Spleen (tissue), 11 donors: ENCODE results near the gene C2orf76. TPM values are rescaled to one million over a fixed set of nuclear protein-coding genes. Genes with fewer than 3 reads are reported as not detected.

Experiments
- DNase-seq: peaks from one replicate; pipeline ENCODE4 v3.0.0-alpha.2; 2020
- H3K27ac ChIP-seq, 8 donors: fragments of 200-600 bp; sonication (generic) in 7 of 8; 1 replicate in 4 of 8; 2 replicates in 4 of 8; pipeline versions ENCODE4 v1.5.0 to v1.8.0; 2016 to 2021; ENCODE audit warnings: inconsistent platforms in 4 of 8, mild to moderate bottlenecking in 4 of 8, moderate library complexity in 1 of 8
- H3K27me3 ChIP-seq, 7 donors: fragments of 200-600 bp; sonication (generic) in 6 of 7; replicated peaks in 1 of 7; 1 replicate in 4 of 7; 2 replicates in 3 of 7; pipeline versions ENCODE4 v1.5.0 to v1.8.0; 2016 to 2021; ENCODE audit warnings: inconsistent platforms in 3 of 7, mild to moderate bottlenecking in 1 of 7
- H3K36me3 ChIP-seq, 6 donors: fragments of 200-600 bp; sonication (generic) in 5 of 6; 1 replicate in 4 of 6; 2 replicates in 2 of 6; pipeline versions ENCODE4 v1.5.0 to v1.8.0; 2016 to 2021; ENCODE audit warnings: inconsistent platforms in 2 of 6
- H3K4me1 ChIP-seq, 6 donors: fragments of 200-600 bp; sonication (generic) in 5 of 6; 1 replicate in 3 of 6; 2 replicates in 3 of 6; pipeline versions ENCODE4 v1.5.0 to v1.8.0; 2016 to 2021; ENCODE audit warnings: inconsistent platforms in 3 of 6
- H3K4me3 ChIP-seq, 8 donors: fragments of 200-600 bp; sonication (generic) in 7 of 8; 1 replicate in 4 of 8; 2 replicates in 4 of 8; pipeline versions ENCODE4 v1.5.0 to v1.8.0; 2016 to 2021; ENCODE audit warnings: inconsistent platforms in 4 of 8, mild to moderate bottlenecking in 4 of 8, moderate library complexity in 2 of 8
- H3K9me3 ChIP-seq, 8 donors: fragments of 200-600 bp; sonication (generic) in 7 of 8; 1 replicate in 4 of 8; 2 replicates in 4 of 8; pipeline versions ENCODE4 v1.5.0 to v1.8.0; 2016 to 2021; ENCODE audit warnings: inconsistent platforms in 4 of 8
- CTCF ChIP-seq, 11 experiments: fragments of 200-600 bp in 7 of 11; fragments of 450-650 bp in 4 of 11; sonication (generic) in 4 of 11; IDR thresholded peaks in 8 of 11; conservative IDR thresholded peaks in 3 of 11; 1 replicate in 7 of 11; 2 replicates in 4 of 11; pipeline versions ENCODE4 v1.4.0 to v1.8.0; 2016 to 2021; ENCODE audit warnings: antibody characterized with exemption in 11 of 11, inconsistent platforms in 4 of 11, mild to moderate bottlenecking in 1 of 11
- POLR2A ChIP-seq, 3 donors: fragments of 450-650 bp; IDR thresholded peaks; one replicate each; pipeline ENCODE4 v1.5.1; 2017; ENCODE audit warnings: antibody characterized with exemption in 3 of 3, mild to moderate bottlenecking in 1 of 3
- POLR2AphosphoS5 ChIP-seq, 3 donors: sonication (generic); formaldehyde crosslinking; IDR thresholded peaks; one replicate each; pipeline ENCODE4 v1.5.1; 2017; ENCODE audit warnings: antibody characterized with exemption in 3 of 3
- WGBS, 5 donors: extraction: QIAGEN DNeasy Blood & Tissue Kit in 3 of 5; methylation state at CpG; one replicate each; pipeline versions ENCODE4 v1.1.5 to v1.1.7; 2013 to 2018; 5-methylcytosine and 5-hydroxymethylcytosine counted together
- intact Hi-C: fragments of 100-400 bp; cut with DNase I; formaldehyde crosslinking; loops from one replicate; pipeline ENCODE4 v1.15.0; 2023; ENCODE audit warnings: low total_unique reads
- polyA plus RNA-seq, 3 donors: library from polyadenylated mRNA; stranded (reverse); fragments of 200-250 nt; gene quantifications; one replicate each; pipeline ENCODE4 v1.2.1, GENCODE V29; 2013
- total RNA-seq, 7 donors: library from RNA; depleted of rRNA in 3 of 7; stranded (reverse); fragments of >200 nt in 3 of 7; fragmentation: NEBNext Ultra II Directional in 4 of 7; extraction: Animal tissue kit (Norgen Biotek cat#: 25700) in 4 of 7; gene quantifications; one replicate each; pipeline versions ENCODE4 v1.1.0 to v1.2.1, GENCODE V29; 2016 to 2021
- donor health status: healthy with polysubstance abuse.
- donor health status: DM: no; HTN: no; CAD: no; lungs with moderate emphysema.
- donor health status: DM: no; HTN: no; CAD: no.
- donor health status: Bipolar disorder and iron deficiency.
- donor health status: healthy.
- donor health status: DM: no; HTN: no; CAD: no.
- donor health status: DM: yes; HTN: yes; CAD: no.

The C2orf76 gene
- total and polyA plus RNA-seq, 10 donors: 4.8 to 21.7 (median 8.2) TPM

- Histone ChIP-seq H3K27ac (no peak overlapping the region), H3K4me1 (peaks cover 0 to under 1% (median 0%) of the 10 kb centered on the region in 6 donors), H3K27me3 (peaks cover 0 to 8% (median 0%) of the 10 kb centered on the region in 7 donors), H3K36me3 (no peaks in the 10 kb centered on the region), H3K9me3 (no peaks in the 10 kb centered on the region), H3K4me3 (no peak overlapping the region)
- WGBS, 5 donors: 77 to 88% (median 83%) methylated on average over 10 of the region's 10 CpGs
- TF ChIP-seq POLR2A (IDR thresholded peaks at IDR 0.05) (no peak), CTCF (IDR thresholded peaks at IDR 0.05 in 8 of 11, conservative IDR thresholded peaks at IDR 0.05 in 3 of 11) (no peak), POLR2AphosphoS5 (IDR thresholded peaks at IDR 0.05) (no peak)
- intact Hi-C loops: no loop called here
- no peak for DNase-seq
Observed at GRCh38 chr2:119402645-119403560, 36.3 kb upstream of the C2orf76 start.

- Histone ChIP-seq H3K36me3 (no peaks in the 10 kb centered on the region), H3K9me3 (no peaks in the 10 kb centered on the region), H3K4me3 (no peak overlapping the region), H3K4me1 (no peaks in the 10 kb centered on the region), H3K27ac (no peak overlapping the region), H3K27me3 (peaks cover 0 to 8% (median 0%) of the 10 kb centered on the region in 7 donors)
- WGBS, 5 donors: 87 to 95% (median 92%) methylated on average over 5 of the region's 5 CpGs
- no peak for DNase-seq
- no peak for TF ChIP-seq POLR2A (IDR thresholded peaks at IDR 0.05)
- TF ChIP-seq CTCF (IDR thresholded peaks at IDR 0.05 in 8 of 11, conservative IDR thresholded peaks at IDR 0.05 in 3 of 11): no peak
- TF ChIP-seq POLR2AphosphoS5 (IDR thresholded peaks at IDR 0.05): no peak
- intact Hi-C loops: no loop called here
Observed at GRCh38 chr2:119402106-119402505, 35.5 kb upstream of the C2orf76 start.

- no peak for DNase-seq
- 77 to 94% (median 84%) methylated on average over 5 to 6 of the region's 6 CpGs for WGBS, 5 donors
- no peaks in the 10 kb centered on the region for H3K9me3 ChIP-seq
- intact Hi-C loops: no loop called here
- H3K36me3 ChIP-seq: no peaks in the 10 kb centered on the region
- no peak overlapping the region for H3K4me3 ChIP-seq
- H3K4me1 ChIP-seq: no peaks in the 10 kb centered on the region
- no peak for TF ChIP-seq POLR2AphosphoS5 (IDR thresholded peaks at IDR 0.05)
- no peak for TF ChIP-seq CTCF (IDR thresholded peaks at IDR 0.05 in 8 of 11, conservative IDR thresholded peaks at IDR 0.05 in 3 of 11)
- no peak for TF ChIP-seq POLR2A (IDR thresholded peaks at IDR 0.05)
- peaks cover 0 to 8% (median 0%) of the 10 kb centered on the region in 7 donors for H3K27me3 ChIP-seq
- H3K27ac ChIP-seq: no peak overlapping the region
Observed at GRCh38 chr2:119397196-119397595, 30.6 kb upstream of the C2orf76 start.
